ENCODE measurements around the gene ARHGAP25.

ARHGAP25 gene

DNA sequence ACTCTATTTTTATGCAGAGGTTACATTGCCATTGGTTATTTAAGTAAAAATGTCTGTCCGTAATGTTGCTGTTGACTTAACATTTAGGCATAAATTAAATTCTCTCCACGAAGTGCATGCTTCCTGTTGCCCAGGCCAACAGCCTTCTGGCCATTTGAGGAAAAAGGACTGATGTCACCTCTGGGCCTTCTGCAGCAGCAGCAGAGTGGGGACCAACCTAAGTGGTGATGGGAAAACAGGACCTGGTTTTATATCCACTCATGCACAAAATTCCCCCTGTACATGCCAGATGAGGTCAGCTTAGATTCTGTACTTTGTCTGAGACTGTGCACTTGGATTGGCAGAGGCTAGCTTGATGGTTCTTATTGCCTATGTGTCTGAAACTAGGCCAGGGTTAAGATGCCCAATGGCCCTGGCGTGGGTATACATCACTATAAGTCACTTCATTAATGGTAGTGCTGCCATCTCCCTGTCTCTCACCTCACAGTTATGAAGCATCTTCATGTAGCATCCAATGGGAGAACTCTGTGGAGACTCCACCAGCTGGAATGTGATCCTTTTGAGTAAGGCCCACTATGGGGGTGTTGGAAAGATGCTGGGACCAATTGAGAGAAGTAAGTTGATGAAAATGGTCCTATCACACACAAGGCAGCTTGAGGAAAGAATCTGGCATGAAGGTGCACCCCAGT is 4.4 kb downstream of the ARHGAP25 start:
- TF ChIP-seq, protein P1, sequence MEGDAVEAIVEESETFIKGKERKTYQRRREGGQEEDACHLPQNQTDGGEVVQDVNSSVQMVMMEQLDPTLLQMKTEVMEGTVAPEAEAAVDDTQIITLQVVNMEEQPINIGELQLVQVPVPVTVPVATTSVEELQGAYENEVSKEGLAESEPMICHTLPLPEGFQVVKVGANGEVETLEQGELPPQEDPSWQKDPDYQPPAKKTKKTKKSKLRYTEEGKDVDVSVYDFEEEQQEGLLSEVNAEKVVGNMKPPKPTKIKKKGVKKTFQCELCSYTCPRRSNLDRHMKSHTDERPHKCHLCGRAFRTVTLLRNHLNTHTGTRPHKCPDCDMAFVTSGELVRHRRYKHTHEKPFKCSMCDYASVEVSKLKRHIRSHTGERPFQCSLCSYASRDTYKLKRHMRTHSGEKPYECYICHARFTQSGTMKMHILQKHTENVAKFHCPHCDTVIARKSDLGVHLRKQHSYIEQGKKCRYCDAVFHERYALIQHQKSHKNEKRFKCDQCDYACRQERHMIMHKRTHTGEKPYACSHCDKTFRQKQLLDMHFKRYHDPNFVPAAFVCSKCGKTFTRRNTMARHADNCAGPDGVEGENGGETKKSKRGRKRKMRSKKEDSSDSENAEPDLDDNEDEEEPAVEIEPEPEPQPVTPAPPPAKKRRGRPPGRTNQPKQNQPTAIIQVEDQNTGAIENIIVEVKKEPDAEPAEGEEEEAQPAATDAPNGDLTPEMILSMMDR (IDR thresholded peaks at IDR 0.05; ENCODE audit: low read depth, low read length) = no peak
- no peak overlapping the region for H3K4me3 ChIP-seq (ENCODE audit: low read depth, low read length)

GRCh38 chr2:68739595-68740399 is 5.2 kb downstream of the ARHGAP25 start:
- no peak overlapping the region for H3K4me3 ChIP-seq (ENCODE audit: low read depth, low read length)
- TF ChIP-seq, protein P1 (IDR thresholded peaks at IDR 0.05; ENCODE audit: low read depth, low read length) = no peak

DNA sequence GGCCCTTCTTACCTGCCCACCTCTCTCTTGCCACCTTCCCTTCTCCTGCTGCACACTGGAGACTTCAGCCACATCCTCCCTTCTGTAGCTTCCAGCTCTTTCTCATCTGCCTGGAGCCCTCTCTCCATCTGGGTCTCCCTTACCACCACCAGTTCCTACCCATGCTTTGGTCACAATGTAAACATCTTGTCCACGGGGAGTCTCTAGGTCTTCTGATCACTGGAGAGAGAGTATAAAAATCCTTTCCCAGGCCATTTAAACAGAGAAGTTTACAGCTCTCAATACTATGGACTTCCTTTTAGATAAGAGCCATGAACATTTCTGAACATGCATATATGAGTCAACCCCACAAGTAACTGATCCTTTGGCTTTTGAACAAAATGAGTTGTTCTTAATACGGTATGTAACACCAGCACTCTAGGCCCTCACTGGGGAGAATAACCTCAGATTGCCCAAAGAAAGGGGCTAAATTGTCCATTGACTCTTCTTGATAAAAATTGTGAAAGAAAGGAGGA is 5.8 kb downstream of the ARHGAP25 start:
- H3K4me3 ChIP-seq (ENCODE audit: low read depth, low read length) = no peak overlapping the region
- TF ChIP-seq, protein P1 (IDR thresholded peaks at IDR 0.05; ENCODE audit: low read depth, low read length) = no peak

DNA sequence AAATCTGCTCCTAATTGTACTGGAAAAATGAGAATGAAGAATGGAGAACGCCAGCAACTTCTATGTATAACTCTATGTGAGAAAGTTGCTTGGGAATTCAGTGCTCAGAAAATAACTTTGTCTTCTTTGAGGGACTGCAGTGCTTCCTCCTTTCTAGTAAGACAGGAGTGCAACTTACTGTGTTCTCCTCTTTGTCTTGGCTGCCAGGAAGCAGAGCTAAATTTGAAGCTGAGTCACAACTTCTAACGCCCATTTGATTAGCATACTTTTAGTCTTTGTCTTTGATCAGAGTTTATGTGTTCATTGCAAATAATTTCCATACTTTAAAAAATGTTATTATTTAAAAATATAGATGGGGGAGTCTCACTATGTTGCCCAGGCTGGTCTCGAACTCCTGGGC is 6.6 kb downstream of the ARHGAP25 start:
- TF ChIP-seq, protein P1 (IDR thresholded peaks at IDR 0.05; ENCODE audit: low read depth, low read length) = no peak

DNA sequence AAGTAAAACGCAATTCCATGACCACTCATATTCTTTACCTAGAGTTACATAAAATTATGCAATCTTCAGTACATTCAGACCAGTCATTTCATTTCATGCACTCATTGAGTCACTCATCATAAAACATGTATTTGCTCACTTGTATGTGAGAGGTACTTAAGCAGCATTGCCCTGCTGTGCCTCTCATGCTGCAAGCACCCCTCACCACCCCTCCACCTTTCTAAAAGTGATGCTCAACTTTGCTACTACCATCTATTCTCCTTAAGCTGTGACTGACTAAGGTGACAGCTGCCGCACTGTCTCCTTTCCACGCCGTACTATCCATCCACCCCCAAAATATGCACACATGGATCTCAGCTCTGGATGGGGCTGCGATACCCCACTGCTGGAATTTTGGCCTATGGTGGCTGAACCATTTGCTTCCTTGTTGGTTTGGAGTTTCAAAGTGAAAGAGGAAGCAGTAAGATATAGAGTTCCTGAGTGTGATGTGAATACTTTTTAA is 7.2 kb downstream of the ARHGAP25 start:
- no peak overlapping the region for H3K4me3 ChIP-seq (ENCODE audit: low read depth, low read length)
- TF ChIP-seq, protein P1 (IDR thresholded peaks at IDR 0.05; ENCODE audit: low read depth, low read length) = no peak

More for the DNA sequence above, 6.6 kb downstream of the ARHGAP25 start:
- no peak overlapping the region for H3K4me3 ChIP-seq (ENCODE audit: low read depth, low read length)

DNA sequence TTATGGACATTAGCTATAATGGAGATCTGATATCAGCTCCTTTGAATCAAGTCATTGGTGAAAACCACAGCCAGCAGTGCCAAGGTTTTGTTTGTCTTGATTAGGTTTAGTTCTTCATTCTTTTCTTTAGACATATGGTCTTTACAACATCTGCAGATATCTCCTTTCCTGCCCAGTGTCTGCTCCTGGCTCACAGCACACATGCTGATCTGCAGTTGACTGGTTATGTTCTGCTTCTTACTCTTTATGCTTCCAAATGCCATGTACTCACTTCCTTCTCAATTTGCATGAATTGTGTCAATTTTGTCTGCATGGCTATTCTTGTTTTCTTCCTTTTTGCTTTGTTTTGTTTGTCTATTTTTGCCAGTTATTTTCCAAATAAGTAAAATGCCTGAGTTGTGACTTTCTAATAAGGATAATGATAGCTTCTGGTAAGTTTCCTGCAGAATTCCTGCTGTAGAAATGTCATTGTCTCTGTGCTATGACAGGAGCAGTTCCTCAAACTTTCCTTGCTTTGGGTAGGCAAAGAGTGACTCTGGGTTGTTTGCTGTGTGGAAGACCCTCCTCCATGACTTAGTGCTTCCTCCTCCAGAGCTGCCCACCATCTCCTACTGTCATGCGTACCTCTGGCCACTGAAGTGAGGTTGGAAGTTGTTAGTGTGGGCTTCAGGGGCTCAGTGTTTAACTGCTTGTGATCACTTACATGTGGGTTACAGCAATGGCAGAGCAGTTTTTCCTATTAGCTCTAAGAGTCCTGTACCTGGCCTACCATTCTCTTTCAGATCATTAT is 8.2 kb downstream of the ARHGAP25 start:
- H3K4me3 ChIP-seq (ENCODE audit: low read depth, low read length) = no peak overlapping the region
- TF ChIP-seq, protein P1 (IDR thresholded peaks at IDR 0.05; ENCODE audit: low read depth, low read length) = no peak
